ENCODE results near the gene KCNIP3. TPM values are rescaled to one million over a fixed set of nuclear protein-coding genes. Genes with fewer than 3 reads are reported as not detected.

Gene KCNIP3
- total RNA-seq, 1 donor from 2014 or later, result 6.3 TPM

- Mint-ChIP-seq H3K4me1 (ENCODE audit: low read depth) (peaks cover 13% of the 10 kb centered on the region), H3K36me3 (ENCODE audit: insufficient read depth) (no peaks in the 10 kb centered on the region), H3K27ac (no peak overlapping the region), H3K9me3 (ENCODE audit: low read depth) (no peaks in the 10 kb centered on the region), H3K27me3 (peaks cover 47% of the 10 kb centered on the region), H3K4me3 (ENCODE audit: low read depth) (no peak overlapping the region)
- no peak for TF ChIP-seq CTCF (IDR thresholded peaks at IDR 0.05; ENCODE audit: unreplicated experiment)
- no peak for DNase-seq (ENCODE audit: low spot score, unreplicated experiment)
Observed at GRCh38 chr2:95329891-95330793, 33.0 kb downstream of the KCNIP3 start.

GRCh38 chr2:95330794-95331338, 33.7 kb downstream of the KCNIP3 start:
- Mint-ChIP-seq H3K9me3 (ENCODE audit: low read depth) (no peaks in the 10 kb centered on the region), H3K36me3 (ENCODE audit: insufficient read depth) (no peaks in the 10 kb centered on the region), H3K27ac (no peak overlapping the region), H3K27me3 (peaks cover 53% of the 10 kb centered on the region), H3K4me3 (ENCODE audit: low read depth) (no peak overlapping the region), H3K4me1 (ENCODE audit: low read depth) (peaks cover 13% of the 10 kb centered on the region)
- no peak for TF ChIP-seq CTCF (IDR thresholded peaks at IDR 0.05; ENCODE audit: unreplicated experiment)
- DNase-seq (ENCODE audit: low spot score, unreplicated experiment), result no peak

GRCh38 chr2:95331606-95332005, 34.5 kb downstream of the KCNIP3 start:
- no peaks in the 10 kb centered on the region for H3K36me3 Mint-ChIP-seq (ENCODE audit: insufficient read depth)

GRCh38 chr2:95332036-95332435, 34.9 kb downstream of the KCNIP3 start:
- no peak for DNase-seq (ENCODE audit: low spot score, unreplicated experiment)
- no peaks in the 10 kb centered on the region for H3K9me3 Mint-ChIP-seq (ENCODE audit: low read depth)
- TF ChIP-seq CTCF (IDR thresholded peaks at IDR 0.05; ENCODE audit: unreplicated experiment), result no peak
- H3K36me3 Mint-ChIP-seq (ENCODE audit: insufficient read depth), result no peaks in the 10 kb centered on the region
- H3K4me3 Mint-ChIP-seq (ENCODE audit: low read depth), result no peak overlapping the region
- peaks cover 63% of the 10 kb centered on the region for H3K27me3 Mint-ChIP-seq
- H3K27ac Mint-ChIP-seq, result no peak overlapping the region
- H3K4me1 Mint-ChIP-seq (ENCODE audit: low read depth), result peaks cover 13% of the 10 kb centered on the region

More at GRCh38 chr2:95331606-95332005, 34.5 kb downstream of the KCNIP3 start:
- H3K27ac Mint-ChIP-seq, result no peak overlapping the region
- peaks cover 13% of the 10 kb centered on the region for H3K4me1 Mint-ChIP-seq (ENCODE audit: low read depth)
- H3K4me3 Mint-ChIP-seq (ENCODE audit: low read depth), result no peak overlapping the region
- H3K9me3 Mint-ChIP-seq (ENCODE audit: low read depth), result no peaks in the 10 kb centered on the region
- no peak for DNase-seq (ENCODE audit: low spot score, unreplicated experiment)
- TF ChIP-seq CTCF (IDR thresholded peaks at IDR 0.05; ENCODE audit: unreplicated experiment), result no peak
- peaks cover 59% of the 10 kb centered on the region for H3K27me3 Mint-ChIP-seq

GRCh38 chr2:95333056-95333455, 35.9 kb downstream of the KCNIP3 start:
- H3K27ac Mint-ChIP-seq, result no peak overlapping the region
- no peak overlapping the region for H3K4me3 Mint-ChIP-seq (ENCODE audit: low read depth)
- DNase-seq (ENCODE audit: low spot score, unreplicated experiment), result no peak
- H3K4me1 Mint-ChIP-seq (ENCODE audit: low read depth), result peaks cover 13% of the 10 kb centered on the region
- no peaks in the 10 kb centered on the region for H3K36me3 Mint-ChIP-seq (ENCODE audit: insufficient read depth)
- no peaks in the 10 kb centered on the region for H3K9me3 Mint-ChIP-seq (ENCODE audit: low read depth)
- no peak for TF ChIP-seq CTCF (IDR thresholded peaks at IDR 0.05; ENCODE audit: unreplicated experiment)
- H3K27me3 Mint-ChIP-seq, result peaks cover 65% of the 10 kb centered on the region

Measured in progenitor cell of endocrine pancreas (in vitro differentiated cells).